CD4-positive, alpha-beta T cell treated with Interleukin-17A for 4 hours (primary cell): ENCODE measurements around the gene GPR158.
A peak's percentile ranks its signal among the peaks of the same experiment; 100 is the strongest.

Experiments used
- DNase-seq: peaks from one replicate; pipeline ENCODE4 v3.0.0-alpha.2; 2020; ENCODE audit warnings: mixed read lengths

GPR158 gene

DNA sequence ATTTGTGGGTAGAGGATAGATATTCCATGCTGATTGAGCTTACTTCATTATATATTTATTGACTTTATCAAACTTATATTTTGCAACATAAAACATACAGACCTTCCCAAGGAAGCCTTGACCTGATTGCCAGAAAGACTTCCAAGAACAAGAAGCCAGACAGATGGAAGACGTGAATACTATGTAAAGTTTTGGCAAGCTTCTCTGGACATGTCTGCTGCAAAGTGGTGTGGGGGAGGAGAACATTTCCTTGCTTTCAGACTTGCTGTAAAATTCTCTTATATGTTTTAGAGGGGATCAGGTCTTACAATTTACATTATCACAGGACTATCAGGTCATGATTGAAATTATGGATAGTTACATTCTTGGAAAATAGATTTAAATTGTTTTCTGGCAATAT, 23.4 kb downstream of the GPR158 start:
- no peak for DNase-seq

DNA sequence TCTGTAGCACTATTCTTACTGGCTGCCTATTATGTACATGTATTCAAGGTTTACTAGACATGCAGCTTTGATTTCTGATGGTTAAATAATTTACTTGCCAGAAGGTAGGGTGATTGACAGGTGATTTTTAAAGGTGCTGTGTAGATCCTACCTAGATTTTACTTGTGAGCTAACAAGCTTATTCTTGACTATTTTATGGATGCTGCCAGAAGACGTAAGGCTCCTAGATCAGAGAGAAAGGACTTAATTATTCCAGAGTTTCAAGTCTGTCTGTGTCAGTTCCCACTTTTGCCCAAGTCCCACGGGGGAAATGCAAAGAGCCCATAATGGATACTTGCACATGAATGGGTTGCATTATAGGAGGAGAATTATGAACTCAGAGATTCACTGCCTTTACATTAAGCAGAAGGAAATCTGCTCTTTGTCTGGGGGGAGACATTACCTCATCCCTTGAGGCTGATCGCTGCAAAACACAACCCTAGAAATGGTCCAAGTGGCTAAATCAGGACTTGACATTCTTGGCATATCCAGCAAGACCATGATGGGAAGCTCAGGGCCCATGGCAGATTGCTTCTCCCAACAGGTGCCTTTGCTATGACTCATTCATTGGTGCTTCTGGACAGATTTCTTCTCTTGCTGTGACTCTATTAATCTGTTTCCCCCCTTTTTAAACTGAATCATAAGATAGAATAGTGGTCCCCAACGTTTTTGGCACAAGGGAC, 32.1 kb downstream of the GPR158 start:
- DNase-seq: no peak

DNA sequence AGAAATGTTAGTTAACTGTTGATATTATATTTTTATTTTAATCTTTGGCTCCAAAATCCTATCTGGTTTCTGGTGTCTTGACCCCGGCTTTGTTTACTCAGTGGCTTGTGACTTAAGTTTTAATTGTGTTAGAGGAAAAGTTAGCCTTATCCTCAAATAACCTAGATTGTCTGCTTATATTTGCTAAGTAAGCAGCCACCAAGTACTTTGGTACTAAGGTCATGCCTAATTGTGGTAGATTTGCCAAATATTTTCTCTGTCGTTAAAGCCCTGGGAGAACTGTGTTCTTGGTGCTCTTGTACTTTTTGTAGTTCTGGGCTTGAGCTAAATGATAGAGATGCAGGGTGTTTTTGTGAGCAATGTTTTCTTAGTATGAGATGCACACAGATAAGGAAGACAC, 34.8 kb downstream of the GPR158 start:
- no peak for DNase-seq

DNA sequence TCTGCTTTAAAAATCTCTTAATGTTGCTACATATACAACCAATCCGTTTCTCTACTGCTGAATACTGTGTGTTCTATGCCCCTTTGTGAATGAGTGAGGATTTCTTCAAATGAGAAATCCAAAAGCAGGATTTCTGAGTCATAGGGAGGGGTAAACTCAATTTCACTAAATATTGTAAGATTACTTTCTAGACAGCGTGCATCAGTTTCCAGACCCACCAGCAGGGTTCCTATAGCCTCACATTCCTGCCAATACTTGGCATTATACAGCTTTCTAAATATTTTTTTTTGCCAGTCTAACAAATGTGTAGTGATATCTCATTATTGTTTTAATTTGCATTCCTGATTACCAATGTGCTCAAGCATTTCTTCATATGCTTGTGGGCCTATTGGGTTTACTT, 35.5 kb downstream of the GPR158 start:
- no peak for DNase-seq

DNA sequence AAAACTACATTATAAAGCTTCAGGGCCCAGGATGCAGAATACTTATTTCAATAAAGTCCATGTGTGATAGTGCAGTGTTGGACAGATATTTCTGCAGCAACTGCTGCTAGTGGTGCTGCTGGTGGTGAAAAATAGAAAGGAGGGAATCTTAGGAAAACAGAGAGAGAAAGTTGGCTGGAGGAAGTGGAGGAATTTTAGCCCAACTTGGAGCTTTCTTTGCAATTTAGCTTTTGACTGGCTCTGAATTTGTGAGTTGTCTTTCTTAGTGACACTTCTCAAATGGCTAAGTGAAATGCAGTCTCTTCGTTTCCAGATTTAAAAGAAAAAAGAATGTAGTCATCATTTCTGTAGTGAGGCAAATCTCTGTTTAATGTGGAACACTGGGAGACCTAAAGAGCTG, 45.4 kb downstream of the GPR158 start:
- DNase-seq: no peak

DNA sequence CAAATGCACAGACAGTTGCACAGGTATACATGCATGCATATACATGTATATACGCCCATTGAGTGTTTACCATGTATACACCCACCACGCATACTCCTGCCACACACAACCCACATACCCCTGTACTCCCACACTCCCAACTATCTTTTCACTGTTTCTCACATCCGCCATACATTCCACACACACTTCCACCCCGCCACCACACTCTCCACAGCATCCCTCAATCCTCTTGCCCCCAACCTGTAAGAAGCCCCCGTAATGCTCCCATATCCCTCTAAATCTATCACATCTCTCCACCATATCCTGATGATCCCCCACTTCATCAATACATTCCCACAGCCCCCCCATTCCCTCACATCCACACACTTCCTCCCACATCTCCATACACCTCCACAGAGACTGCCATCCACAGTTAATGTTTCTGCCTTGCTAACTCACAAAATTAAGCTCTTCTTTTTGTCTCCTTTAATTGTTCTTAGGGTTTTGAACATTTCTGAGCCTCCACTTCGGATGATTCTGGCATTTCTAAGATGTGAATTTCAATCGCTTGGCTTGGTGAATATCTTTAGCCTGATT, 47.4 kb downstream of the GPR158 start:
- no peak for DNase-seq

DNA sequence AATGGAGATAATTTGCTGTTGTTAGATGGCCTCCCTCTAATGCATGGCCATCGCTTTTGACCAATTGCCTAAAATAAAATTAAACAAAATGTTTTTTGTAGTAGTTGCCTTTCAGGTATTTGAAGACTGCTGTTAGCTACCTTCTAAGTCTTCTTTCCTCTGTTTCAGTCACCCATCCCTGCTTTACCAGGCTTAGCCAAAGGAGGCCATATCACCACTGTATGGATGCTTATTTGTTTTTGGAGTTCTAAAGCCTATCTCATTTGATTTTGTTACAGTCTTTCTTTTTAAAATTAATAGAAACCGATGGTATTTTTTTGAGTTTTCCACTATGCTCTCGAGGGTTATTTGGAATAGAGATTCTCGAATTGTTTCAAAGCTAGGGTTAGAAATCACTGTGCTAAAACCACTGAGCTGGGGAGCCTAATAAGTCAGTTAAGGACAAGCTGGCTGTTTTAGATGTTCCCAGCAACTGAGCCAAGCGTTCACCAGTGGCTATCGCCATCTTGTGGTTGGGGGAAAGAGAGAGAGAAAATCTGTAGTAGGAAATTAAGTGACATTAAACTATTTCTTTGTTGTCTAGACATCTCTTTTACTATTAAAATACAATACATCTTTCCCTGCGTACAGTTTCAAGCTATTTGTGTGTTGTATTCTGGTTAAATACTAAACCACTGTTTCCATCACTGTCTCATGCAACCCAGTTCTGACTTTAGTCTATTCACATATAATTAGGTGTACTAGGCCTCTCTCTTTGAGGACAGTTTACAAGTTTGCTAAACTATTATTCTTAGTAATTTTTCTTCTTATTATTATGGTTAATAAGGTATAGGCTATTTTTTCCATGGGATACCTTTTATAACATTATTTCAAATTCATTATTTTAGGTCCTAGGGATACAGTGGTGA, 52.2 kb downstream of the GPR158 start:
- DNase-seq: peak; percentile 3

DNA sequence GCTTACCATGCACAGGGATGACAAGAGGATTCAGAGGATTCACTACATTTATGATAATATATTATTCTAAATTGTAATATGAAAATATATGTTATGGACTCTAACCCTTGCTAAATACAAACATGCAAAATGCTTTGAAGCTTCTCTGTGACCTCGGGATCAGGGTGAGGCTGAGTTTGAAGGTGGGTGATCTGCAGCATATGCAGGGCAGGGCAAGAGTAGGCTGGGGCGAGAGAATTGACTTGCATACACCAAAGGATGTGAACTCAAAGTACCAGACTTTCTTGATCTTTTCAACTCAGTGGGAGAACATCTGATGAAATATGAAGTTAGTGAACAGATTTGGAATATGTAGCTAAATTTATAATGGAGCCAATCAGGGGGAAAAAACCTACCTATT, 57.0 kb downstream of the GPR158 start:
- no peak for DNase-seq

DNA sequence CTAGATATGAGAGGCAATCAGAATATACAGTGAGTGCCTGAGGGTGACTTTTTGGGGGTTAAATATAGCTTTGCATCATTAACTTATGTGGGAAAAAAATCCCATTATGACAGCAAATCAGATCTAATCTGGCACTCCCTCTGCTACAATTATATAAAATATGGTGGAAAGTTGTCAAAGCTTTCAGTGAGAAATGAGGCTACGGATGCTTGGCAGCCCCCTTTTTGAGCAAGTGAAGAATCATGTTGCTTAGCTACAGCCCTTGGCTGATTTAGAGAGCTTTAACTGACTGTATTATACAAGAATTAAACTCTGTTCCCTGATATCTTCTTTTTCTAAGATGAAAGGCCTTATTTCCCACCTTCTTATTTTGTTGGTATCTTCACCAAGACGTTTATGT, 57.4 kb downstream of the GPR158 start:
- no peak for DNase-seq

DNA sequence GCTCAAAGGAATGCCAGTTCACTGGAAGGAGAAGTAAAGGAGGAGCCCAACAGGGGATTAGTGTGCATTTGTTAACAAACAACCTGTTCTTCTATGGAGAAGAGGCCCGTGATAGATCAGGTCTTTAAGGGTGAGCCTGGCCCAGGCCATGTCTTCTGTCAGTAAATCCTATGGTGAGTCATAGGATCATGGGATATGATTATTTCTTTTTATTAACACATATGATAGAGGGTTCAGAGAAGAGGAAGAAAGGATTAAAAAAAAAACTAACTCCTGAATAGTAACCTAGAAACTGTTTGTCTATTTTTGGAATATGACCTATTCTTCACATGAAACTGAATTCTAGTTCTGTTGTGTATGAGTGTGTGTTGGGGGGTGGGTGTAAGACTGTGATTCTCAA, 70.4 kb downstream of the GPR158 start:
- DNase-seq: no peak

DNA sequence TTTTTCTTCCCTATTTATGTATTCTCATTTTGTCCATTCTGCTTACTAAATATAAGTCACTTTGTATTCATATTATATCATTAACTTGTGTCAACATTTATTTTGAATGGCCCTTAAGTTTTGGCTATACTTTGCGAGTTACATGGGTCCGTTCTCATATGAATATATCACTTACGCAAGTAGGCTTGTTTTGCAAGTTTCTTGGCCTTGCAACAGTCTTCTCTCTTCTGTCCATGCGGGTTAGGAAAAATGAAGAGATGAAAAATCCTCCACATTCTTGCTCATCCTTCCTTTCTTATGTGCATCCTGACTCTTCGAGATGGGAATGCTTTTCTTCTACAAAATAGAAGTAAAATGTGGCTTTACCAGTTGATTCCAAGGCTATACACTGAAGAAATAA, 82.8 kb downstream of the GPR158 start:
- no peak for DNase-seq

DNA sequence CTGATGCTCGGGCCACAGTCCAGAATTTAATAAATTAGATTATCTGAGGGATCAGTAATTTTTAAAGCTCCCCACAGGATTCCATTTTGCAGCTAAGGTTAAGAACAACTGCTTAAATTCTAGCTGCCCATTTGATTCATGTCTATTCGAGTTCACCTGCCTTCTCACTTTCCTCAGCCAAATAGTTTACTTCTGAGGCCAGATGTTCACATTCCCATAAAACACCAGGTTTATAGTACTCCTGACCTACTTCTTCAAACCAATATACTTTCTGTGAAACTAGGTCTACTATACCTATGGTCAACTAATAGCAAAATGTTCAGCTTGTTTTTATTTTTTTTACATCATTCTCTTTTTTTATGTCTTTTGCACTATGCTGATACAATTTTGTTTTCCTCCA, 86.3 kb downstream of the GPR158 start:
- DNase-seq: no peak

DNA sequence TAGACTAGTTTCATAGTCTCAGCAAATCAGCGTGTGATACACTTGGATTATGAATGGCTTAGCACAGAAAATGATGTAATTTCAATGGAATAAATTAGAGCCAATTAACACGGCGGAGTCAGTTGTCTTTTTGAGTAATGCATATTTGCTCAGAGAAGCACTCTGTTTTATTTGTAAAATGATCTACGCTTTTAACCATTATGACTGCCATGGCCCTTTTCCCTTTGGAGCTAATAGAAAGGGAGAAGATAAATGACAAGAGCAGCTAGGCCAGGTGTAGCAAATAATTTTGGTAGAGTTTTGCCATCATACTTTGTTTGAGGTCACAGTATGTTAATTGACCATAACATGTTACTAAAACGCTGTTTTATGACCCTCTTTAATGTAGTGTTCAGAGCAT, 86.8 kb downstream of the GPR158 start:
- no peak for DNase-seq

DNA sequence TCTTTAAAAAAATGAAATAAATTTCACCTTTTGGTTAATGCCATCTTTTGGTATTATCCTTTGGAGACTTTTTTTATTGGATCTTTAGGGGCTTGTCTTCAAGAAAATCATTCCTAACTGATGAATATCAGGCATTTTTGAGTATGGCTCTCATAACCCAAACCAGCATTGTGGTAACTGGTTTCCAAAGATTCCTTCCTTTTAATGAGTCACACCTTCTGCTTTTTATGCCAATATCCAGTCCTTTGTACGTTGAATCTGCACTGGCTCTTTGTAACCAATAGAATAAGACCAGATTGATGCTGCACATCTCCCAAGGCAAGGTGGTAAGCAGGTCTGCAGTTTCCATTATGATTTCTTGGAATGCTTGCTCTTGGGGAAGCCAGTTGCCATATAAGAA, 89.1 kb downstream of the GPR158 start:
- DNase-seq: no peak

DNA sequence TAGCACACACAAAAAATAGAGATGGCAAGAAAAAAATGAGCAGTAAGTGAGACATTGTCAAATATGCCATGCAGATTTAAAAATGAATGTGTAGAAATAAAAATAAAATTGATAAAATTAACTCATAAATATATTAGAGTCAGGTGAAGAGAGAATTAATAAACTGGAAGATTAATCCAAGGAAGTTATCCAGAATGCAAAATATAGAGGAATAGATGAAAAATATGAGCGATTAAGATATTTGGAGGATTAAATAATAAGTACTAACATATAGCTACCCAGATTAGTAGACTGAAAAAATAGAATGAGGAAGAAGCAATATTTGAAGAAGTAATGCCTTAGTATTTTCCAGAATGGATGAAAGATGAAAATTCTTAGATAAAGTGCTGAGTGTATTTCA, 103.4 kb downstream of the GPR158 start:
- DNase-seq: no peak

DNA sequence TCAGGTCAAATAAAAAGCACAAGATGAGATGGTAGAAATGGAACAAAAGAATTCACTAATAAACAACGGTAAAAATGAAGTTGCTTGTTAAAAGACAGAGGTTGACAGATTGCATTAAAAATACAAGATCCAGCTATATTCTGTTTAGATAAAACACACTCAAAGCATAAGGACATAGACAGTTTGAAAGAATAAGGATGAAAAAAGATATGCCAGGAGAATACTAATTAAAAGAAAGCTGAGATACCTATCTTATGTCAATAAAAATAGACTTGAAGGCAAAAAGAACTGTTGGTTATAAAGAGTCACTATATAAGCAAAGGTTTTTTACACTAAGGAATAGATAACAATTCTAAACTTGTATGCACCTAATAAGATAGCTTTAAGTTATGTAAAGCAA, 105.3 kb downstream of the GPR158 start:
- no peak for DNase-seq

DNA sequence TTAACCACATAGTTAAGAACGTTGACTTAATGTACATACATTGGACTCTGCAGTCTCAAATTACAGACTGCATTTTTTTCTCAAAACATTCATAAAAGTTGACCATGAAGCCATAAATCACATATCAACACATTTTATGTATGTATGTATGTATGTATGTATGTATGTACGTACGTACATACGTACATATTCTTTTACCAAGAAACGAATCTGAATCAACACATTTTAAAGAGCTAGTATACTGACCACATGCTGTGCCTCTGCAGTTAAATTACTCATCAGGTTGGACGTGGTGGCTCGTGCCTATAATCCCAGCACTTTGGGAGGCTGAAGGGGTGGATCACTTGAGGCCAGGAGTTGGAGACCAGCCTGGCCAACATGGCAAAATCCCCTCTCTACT, 105.8 kb downstream of the GPR158 start:
- no peak for DNase-seq

DNA sequence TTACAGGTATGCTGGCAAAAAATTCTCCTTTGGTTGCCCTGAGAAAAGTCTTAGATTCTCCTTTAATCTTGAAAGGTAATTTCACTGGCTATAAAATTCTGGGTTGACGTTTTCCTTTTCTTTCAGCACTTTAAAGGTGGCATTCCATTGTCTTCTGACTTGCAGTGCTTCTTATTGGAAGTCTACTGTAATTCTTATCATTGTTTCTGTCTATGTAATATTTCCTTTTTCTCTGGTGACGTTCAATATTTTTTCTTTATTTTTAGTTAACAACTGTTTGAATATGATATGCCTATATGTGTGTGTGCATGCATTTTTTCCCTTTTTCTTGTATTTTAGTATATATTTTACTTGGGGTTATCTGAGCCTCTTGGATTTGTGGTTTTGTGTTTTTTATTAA, 111.0 kb downstream of the GPR158 start:
- no peak for DNase-seq

DNA sequence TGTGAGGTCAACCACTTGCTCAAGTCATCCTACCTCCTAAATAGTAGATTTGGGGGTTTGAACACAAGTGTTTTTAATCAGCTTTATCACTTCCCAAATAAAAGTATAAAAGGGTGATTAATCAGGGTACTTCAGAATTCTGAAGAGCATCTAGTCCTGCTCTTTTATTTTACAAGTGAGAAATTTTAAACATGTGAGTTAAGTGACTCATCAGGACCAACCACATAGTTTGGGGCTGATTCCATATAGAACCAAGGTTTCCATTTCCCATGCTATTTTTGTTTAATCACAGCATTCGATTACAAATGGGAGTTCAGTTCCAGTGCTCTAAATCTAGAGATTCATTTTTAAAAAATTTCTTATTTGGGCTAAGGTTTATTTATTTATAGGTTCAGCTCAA, 113.4 kb downstream of the GPR158 start:
- DNase-seq: no peak

DNA sequence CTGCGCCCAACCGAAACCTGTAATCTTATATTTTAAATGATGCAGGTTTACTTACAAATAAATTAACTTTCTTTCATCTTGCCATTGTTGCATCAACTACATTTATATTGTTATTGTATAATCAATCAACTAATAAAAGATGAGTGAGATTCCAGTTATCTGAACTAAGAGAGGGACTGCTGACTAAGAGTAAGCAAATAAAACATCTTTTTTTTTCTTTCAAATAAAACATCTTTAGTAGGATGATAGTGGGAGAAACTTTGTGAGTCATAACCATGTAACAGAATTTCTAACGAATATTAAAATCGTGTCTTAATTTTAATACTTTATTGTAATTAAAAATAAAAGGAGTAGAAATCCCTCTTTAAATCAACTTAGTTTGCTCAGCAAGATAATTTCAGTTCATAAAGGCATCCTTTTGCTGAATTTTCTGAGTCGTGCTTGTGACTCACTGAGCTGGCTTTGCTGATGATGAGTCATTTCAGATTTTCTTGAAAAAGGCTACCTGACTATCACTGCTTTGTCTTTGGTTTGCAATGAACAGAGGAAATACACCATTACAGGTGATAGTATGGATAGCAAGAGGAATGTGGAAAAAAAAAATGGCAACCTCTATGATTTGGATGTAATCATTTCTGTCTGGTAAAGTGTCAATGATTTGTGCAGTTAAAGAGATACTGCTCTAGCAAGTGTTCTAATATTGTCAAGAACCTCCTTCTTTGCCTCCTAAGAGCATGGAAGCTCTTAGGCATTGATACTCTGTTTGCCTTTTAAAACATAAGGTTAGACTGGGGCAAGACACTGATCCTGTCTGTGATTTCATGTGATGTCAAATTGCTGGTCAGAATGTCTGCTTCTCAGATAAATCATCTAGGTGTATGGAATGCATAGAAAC, 119.5 kb downstream of the GPR158 start:
- DNase-seq: no peak

DNA sequence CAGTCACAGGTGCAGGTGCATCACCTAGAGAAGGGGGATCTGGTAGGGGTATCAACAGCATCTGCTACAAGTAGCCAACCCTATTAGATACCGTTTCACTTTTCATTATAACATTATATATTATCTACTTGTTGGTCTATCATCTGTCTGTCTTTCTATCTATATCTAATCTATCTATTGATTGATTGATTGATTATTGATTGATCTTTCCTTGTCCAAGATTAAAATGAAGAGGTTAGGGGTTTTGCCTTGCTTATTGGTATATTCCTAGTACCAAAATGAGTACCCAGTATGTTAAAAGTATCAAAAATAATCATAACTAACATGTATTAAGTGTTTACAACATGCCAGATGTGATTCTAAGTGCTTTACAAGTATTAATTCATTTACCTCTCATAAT, 121.5 kb downstream of the GPR158 start:
- DNase-seq: no peak

DNA sequence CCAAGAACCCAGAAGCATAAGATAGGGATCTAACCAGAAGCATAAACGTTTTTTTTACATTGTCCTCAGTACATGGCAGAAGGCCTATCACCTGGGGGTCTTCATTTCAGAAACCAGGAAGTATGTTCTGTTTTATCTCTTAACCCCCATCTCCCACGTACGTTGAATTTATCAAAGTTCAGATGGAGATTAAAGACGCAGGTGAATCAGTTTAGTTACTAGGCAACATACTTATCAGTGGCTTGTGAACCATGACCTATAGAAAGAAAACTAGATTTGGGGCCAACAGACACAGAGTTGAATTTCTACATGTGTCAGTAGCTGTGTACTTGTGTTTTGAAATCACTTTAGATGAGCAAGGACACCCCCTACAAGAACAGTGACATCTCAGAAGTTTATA, 122.7 kb downstream of the GPR158 start:
- no peak for DNase-seq

DNA sequence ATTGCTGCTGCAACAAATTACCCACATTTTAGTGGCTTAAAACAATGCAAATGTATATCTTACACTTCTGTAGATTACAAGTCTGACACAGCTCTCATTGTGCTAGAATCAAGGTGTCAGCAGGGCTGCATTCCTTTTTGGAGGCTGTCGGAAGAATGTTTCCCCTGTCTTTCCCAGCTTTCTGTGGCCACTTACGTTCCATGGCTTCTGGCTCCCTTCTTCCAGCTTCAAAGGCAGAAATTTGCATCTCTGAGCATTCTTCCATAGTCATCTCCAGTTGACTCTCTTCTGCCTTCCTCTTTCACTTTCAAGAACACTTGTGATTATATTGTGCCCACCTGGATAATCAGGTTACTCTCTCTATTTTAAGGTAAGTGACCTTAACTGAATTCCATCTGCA, 125.3 kb downstream of the GPR158 start:
- DNase-seq: no peak
